Heart right ventricle (tissue), 16 donors: ENCODE results near the gene TCF4. TPM values are rescaled to one million over a fixed set of nuclear protein-coding genes. Genes with fewer than 3 reads are reported as not detected.

Experiments used
- ATAC-seq, 8 donors: fragments of 200-7000 bp; cut with Tn5 transposase; one replicate each; pipeline ENCODE4 v1.9.1; 2020; ENCODE audit warnings: mild to moderate bottlenecking in 8 of 8, moderate library complexity in 8 of 8, moderate number of reproducible peaks in 1 of 8
- DNase-seq, 2 donors: peaks; one replicate each; pipeline ENCODE4 v3.0.0-alpha.2; 2020
- H3K27ac ChIP-seq, 10 donors: fragments of 200-600 bp; sonication (generic) in 2 of 10; one replicate each; pipeline versions ENCODE4 v1.5.0 to v1.8.0; 2020 to 2022; ENCODE audit warnings: mild to moderate bottlenecking in 3 of 10
- H3K27me3 ChIP-seq, 7 donors: fragments of 200-600 bp; one replicate each; pipeline ENCODE4 v1.8.0; 2021 to 2022; ENCODE audit warnings: mild to moderate bottlenecking in 2 of 7
- H3K36me3 ChIP-seq, 9 donors: fragments of 200-600 bp; sonication (generic) in 1 of 9; one replicate each; pipeline versions ENCODE4 v1.5.0 to v1.8.0; 2020 to 2022; ENCODE audit warnings: mild to moderate bottlenecking in 2 of 9
- H3K4me1 ChIP-seq, 9 donors: fragments of 200-600 bp; sonication (generic) in 1 of 9; one replicate each; pipeline versions ENCODE4 v1.5.0 to v1.8.0; 2020 to 2022; ENCODE audit warnings: mild to moderate bottlenecking in 4 of 9
- H3K4me3 ChIP-seq, 10 donors: fragments of 200-600 bp; sonication (generic) in 2 of 10; one replicate each; pipeline versions ENCODE4 v1.5.0 to v1.8.0; 2020 to 2022; ENCODE audit warnings: mild to moderate bottlenecking in 7 of 10, moderate library complexity in 2 of 10
- H3K9me3 ChIP-seq, 11 donors: fragments of 200-600 bp in 10 of 11; sonication (generic) in 2 of 11; one replicate each; pipeline versions ENCODE4 v1.5.0 to v1.8.0; 2013 to 2022; ENCODE audit warnings: mild to moderate bottlenecking in 2 of 11, control low read depth in 1 of 11, moderate library complexity in 1 of 11
- WGBS, 2 donors: extraction: QIAGEN DNeasy Blood & Tissue Kit; methylation state at CpG; one replicate each; pipeline ENCODE4 v1.1.7; 2013; ENCODE audit warnings: inconsistent platforms in 1 of 2; 5-methylcytosine and 5-hydroxymethylcytosine counted together
- intact Hi-C, 10 donors: fragments of 100-400 bp; cut with DNase I; formaldehyde crosslinking; loops; one replicate each; pipeline versions ENCODE4 v1.11.1 to v1.14.2; 2022
- polyA plus RNA-seq, 2 donors: library from polyadenylated mRNA; stranded (reverse); fragments of 200-250 nt; gene quantifications; one replicate each; pipeline ENCODE4 v1.2.3, GENCODE V29; 2013
- total RNA-seq, 10 donors: library from RNA; stranded (reverse); fragmentation: NEBNext Ultra II Directional in 3 of 10; extraction: Animal tissue kit (Norgen Biotek cat#: 25700) in 3 of 10; gene quantifications; one replicate each; pipeline versions ENCODE4 v1.2.1 to v1.2.4, GENCODE V29; 2021 to 2023
- TF ChIP-seq, protein P1 (sequence below), 9 donors: fragments of 200-600 bp; sonication (generic) in 2 of 9; IDR thresholded peaks; one replicate each; pipeline versions ENCODE4 v1.5.0 to v1.8.0; 2021 to 2022; ENCODE audit warnings: antibody characterized with exemption in 9 of 9, mild to moderate bottlenecking in 5 of 9, moderate library complexity in 1 of 9
- donor health status: Arrhythmogenic right ventricular cardiomyopathy.
- donor health status: ischemic (EF 13 %, LVEDD 7.1; RV severe dilation, severe dysfunction).
- donor health status: healthy with polysubstance abuse.
- donor health status: DM: no; HTN: yes; CAD: no.
- donor health status: DM: no; HTN: no; CAD: no.
- donor health status: ischemic (EF 25% LVEDD 6.9; RV normal size, moderate dysfunction).
- donor health status: ischemic (EF 25% LVEDD 5.7; RV mildly dilated, moderate dysfunction).
- donor health status: healthy.
- donor health status: DM: yes; HTN: yes; CAD: no.
- donor health status: Ischemic cardiomyopathy.
- donor health status: ischemic (EF 35%, LVEDD 5.7; RV mildly dilated, moderate dysfunction).
- donor health status: nonischemic (EF 11% LVEDD 7.7; RV severe dilation, severe dysfunction).
- donor health status: DM: yes; HTN: yes; CAD: no.
- donor health status: PGD.
- donor health status: ischemic (EF 29% LVEDD 5.4; RV normal size, mild dysfunction).
- donor health status: nonischemic (EF 23%, LVEDD 6.1; RV moderate dilation, normal function).

The TCF4 gene
- total and polyA plus RNA-seq, 12 donors: 12.6 to 90.1 (median 65.5) TPM

DNA sequence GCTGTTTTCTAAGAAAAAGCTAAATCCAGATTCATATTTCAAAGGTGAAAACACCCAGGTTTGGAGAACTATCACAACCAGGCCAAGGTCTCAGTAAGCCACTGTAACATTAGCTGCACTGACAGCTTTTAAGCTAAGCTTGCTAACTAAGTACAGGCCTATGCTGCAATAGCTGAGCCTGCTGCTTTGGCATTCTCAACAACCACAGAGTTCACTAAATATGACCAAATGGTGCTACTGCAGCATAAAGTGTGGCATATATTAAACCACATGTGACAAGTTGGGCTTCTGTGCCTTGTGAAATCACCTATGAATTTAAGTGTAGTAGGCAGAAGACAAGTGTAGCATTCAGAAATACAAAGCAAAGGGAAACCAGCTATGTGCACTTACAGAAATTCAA, 206.7 kb downstream of the TCF4 start:
- peak overlapping the region in 1 of 10 donors; percentile 12 for H3K27ac ChIP-seq
- no peaks in the 10 kb centered on the region for H3K36me3 ChIP-seq
- H3K27me3 ChIP-seq: no peaks in the 10 kb centered on the region
- no peak for DNase-seq
- intact Hi-C loops: no loop called here
- TF ChIP-seq, protein P1, sequence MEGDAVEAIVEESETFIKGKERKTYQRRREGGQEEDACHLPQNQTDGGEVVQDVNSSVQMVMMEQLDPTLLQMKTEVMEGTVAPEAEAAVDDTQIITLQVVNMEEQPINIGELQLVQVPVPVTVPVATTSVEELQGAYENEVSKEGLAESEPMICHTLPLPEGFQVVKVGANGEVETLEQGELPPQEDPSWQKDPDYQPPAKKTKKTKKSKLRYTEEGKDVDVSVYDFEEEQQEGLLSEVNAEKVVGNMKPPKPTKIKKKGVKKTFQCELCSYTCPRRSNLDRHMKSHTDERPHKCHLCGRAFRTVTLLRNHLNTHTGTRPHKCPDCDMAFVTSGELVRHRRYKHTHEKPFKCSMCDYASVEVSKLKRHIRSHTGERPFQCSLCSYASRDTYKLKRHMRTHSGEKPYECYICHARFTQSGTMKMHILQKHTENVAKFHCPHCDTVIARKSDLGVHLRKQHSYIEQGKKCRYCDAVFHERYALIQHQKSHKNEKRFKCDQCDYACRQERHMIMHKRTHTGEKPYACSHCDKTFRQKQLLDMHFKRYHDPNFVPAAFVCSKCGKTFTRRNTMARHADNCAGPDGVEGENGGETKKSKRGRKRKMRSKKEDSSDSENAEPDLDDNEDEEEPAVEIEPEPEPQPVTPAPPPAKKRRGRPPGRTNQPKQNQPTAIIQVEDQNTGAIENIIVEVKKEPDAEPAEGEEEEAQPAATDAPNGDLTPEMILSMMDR (IDR thresholded peaks at IDR 0.05): no peak
- no peak overlapping the region for H3K4me3 ChIP-seq
- ATAC-seq: no peak
- H3K4me1 ChIP-seq: peaks cover 0 to 27% (median 4%) of the 10 kb centered on the region in 9 donors
- H3K9me3 ChIP-seq: peaks cover 0 to 16% (median 5%) of the 10 kb centered on the region in 11 donors

DNA sequence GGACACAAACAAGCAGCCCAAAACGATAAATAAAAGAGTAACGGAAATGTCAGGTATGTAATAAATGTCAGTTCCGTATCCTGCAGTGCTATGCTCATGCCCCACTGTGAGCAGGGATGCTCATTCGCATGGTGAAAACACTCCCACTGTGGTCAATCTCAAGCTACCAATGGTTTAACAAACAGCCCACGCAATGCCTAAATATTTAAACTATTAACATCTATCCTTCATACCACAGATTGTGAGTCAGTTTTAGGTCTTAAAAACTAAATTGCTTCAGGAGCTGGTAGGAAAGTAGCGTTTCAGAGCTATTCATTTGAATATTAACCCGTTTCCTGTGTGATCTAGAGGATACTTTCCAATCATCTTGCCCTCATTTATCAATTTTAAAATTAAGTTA, 207.4 kb downstream of the TCF4 start:
- Histone ChIP-seq H3K36me3 (no peaks in the 10 kb centered on the region), H3K27ac (no peak overlapping the region), H3K4me1 (peaks cover 0 to 20% (median 0%) of the 10 kb centered on the region in 9 donors), H3K9me3 (peaks cover 0 to 16% (median 5%) of the 10 kb centered on the region in 11 donors), H3K4me3 (no peak overlapping the region), H3K27me3 (no peaks in the 10 kb centered on the region)
- intact Hi-C loops: no loop called here
- TF ChIP-seq, protein P1 (IDR thresholded peaks at IDR 0.05): no peak
- DNase-seq (no peak), ATAC-seq (no peak)
- WGBS, 2 donors: 95 to 96% methylated on average over 7 of the region's 7 CpGs

DNA sequence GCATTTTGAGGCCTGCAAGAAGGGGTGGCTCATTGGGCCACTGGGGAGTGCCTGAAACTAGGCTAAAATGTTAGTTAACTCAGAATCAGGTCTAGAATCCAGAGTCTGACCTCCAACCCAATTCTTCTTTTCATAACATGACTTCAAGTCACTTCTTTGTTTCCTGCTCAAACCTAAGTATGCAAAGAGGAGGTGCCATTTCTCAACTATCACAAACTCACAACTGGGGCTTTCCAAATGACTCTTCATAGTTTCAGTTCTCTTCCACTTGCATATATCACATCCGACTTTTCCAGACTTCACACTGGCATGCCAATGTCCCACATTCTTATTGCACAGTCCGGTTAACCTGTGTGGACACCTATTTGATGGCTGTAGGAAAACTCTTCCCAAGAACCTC, 211.6 kb downstream of the TCF4 start:
- intact Hi-C loops: no loop called here
- no peaks in the 10 kb centered on the region for H3K36me3 ChIP-seq
- H3K4me3 ChIP-seq: no peak overlapping the region
- TF ChIP-seq, protein P1 (IDR thresholded peaks at IDR 0.05): no peak
- DNase-seq (no peak), ATAC-seq (no peak)
- H3K4me1 ChIP-seq: peaks cover 0 to 14% (median 0%) of the 10 kb centered on the region in 9 donors
- peak overlapping the region in 1 of 10 donors; percentile 24 for H3K27ac ChIP-seq
- peaks cover 0 to 21% (median 0%) of the 10 kb centered on the region in 11 donors for H3K9me3 ChIP-seq
- WGBS, 2 donors: 78 to 88% methylated on average over 2 of the region's 2 CpGs
- no peaks in the 10 kb centered on the region for H3K27me3 ChIP-seq

DNA sequence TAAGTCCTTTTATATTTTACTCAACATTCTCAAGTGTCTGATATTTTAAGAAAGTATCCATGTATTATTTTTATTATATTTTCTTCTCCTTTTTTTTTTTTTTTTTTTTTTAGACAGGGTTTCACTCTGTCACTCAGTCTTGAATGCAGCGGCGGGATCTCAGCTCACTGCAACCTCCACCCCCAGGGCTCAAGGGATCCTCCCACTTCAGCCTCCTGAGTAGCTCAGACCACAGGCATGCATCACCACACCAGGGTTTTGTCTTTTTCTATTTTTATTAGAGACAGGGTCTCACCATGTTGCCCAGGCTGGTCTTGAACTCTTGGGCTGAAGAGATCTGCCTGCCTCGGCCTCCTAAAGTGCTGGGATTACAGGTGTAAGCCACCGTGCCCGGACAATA, 212.1 kb downstream of the TCF4 start:
- H3K27ac ChIP-seq: peak overlapping the region in 1 of 10 donors; percentile 24
- intact Hi-C loops: no loop called here
- no peak overlapping the region for H3K4me3 ChIP-seq
- ATAC-seq: no peak
- DNase-seq: no peak
- peaks cover 0 to 19% (median 0%) of the 10 kb centered on the region in 9 donors for H3K4me1 ChIP-seq
- no peaks in the 10 kb centered on the region for H3K27me3 ChIP-seq
- no peaks in the 10 kb centered on the region for H3K36me3 ChIP-seq
- TF ChIP-seq, protein P1 (IDR thresholded peaks at IDR 0.05): no peak
- 93 to 97% methylated on average over 5 of the region's 5 CpGs for WGBS, 2 donors
- H3K9me3 ChIP-seq: peaks cover 0 to 21% (median 0%) of the 10 kb centered on the region in 11 donors
